IgD-negative memory B cell (primary cell): ENCODE measurements around the gene CUEDC2. TPM values are rescaled to one million over a fixed set of nuclear protein-coding genes. Genes with fewer than 3 reads are reported as not detected.

Experiments
- H3K27ac Mint-ChIP-seq, 3 donors: one replicate each; pipeline ENCODE4 v1.8.0; 2020 to 2022; ENCODE audit warnings: mild to moderate bottlenecking in 3 of 3, mixed read lengths in 3 of 3, moderate library complexity in 1 of 3
- H3K27me3 Mint-ChIP-seq: one replicate; pipeline ENCODE4 v1.8.0; 2021; ENCODE audit warnings: mixed read lengths
- H3K36me3 Mint-ChIP-seq: one replicate; pipeline ENCODE4 v1.8.0; 2020; ENCODE audit warnings: mild to moderate bottlenecking, mixed read lengths
- H3K4me1 Mint-ChIP-seq, 3 donors: one replicate each; pipeline ENCODE4 v1.8.0; 2020 to 2022; ENCODE audit warnings: mixed read lengths in 3 of 3, mild to moderate bottlenecking in 1 of 3
- H3K4me3 Mint-ChIP-seq, 4 donors: one replicate each; pipeline ENCODE4 v1.8.0; 2020 to 2022; ENCODE audit warnings: mild to moderate bottlenecking in 4 of 4, mixed read lengths in 4 of 4, moderate library complexity in 3 of 4
- H3K9me3 Mint-ChIP-seq, 3 donors: one replicate each; pipeline ENCODE4 v1.8.0; 2020 to 2021; ENCODE audit warnings: mixed read lengths in 3 of 3, mild to moderate bottlenecking in 1 of 3
- polyA plus RNA-seq: library from polyadenylated mRNA; unstranded; fragments of 300-500 nt; fragmentation: Illumina TruSeq; gene quantifications from one replicate; pipeline ENCODE4 v1.2.3, GENCODE V29; 2021

The CUEDC2 gene
- polyA plus RNA-seq, 1 donor from 2014 or later: 51.8 TPM

DNA sequence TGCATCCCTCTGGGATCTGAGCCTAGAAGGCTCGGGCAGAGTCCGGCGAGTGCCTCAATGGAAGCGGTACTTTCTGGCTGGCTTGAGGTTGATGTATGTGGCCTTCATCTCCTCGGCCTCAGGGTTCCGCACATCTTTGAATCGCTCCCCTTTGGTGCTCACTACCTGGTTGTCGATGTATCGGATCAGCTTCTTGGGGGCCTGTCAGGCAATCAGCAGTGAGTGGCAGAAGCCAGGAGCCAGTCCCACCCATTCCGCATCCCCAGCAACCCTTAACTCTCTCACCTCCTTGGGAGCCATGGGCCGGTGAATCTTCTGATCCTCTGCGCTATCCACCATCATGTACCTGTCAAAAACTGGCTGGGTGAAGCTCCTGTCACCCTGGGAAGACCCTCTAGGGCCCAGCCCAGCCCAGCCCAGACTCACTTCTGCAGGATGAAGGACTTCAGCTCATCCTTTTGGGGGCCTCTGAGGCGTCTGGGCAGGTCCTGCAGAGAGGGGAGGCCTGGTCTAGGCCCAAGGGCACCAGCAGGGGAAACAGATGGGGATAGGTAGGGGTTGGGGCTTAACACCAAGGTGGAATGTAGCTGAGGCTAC is 8.9 kb downstream of the CUEDC2 start:
- H3K27ac Mint-ChIP-seq: peak overlapping the region in 1 of 3 donors; percentile 72
- H3K27me3 Mint-ChIP-seq: peaks cover 8% of the 10 kb centered on the region
- H3K4me3 Mint-ChIP-seq: peak overlapping the region; percentile 48 to 97 (median 80)
- no peaks in the 10 kb centered on the region for H3K36me3 Mint-ChIP-seq
- H3K9me3 Mint-ChIP-seq: no peaks in the 10 kb centered on the region
- H3K4me1 Mint-ChIP-seq: peaks cover 13 to 21% (median 18%) of the 10 kb centered on the region in 3 donors

DNA sequence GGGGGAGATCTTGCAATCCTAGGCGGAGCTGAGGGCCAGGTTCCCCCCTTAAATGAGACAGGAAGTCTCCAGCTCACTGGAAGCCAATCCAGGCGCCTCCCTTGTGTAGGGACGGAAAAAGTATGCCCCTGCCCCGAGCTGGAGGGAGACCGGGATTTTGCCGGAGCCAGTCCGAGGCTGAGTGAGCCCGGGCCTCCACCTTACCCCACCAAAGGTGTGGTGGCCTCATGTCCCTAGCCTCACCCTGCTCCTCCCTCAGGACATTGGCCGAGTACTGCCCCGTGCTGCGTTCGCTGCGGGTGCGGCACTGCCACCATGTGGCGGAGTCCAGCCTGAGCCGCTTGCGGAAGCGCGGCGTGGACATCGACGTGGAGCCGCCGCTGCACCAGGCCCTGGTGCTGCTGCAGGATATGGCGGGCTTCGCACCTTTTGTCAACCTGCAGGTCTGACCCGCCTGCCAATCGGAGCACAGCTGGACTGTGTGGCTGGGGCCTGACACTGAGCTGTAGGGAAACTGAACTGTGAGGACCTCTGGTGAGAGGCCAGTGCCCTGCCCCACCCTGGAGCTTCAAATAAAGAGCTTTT is 9.7 kb downstream of the CUEDC2 start:
- Mint-ChIP-seq H3K27me3 (peaks cover 14% of the 10 kb centered on the region), H3K4me3 (peak overlapping the region; percentile 87 to 100 (median 96)), H3K36me3 (no peaks in the 10 kb centered on the region), H3K27ac (peak overlapping the region; percentile 57 to 92 (median 88)), H3K9me3 (no peaks in the 10 kb centered on the region), H3K4me1 (peaks cover 15 to 22% (median 18%) of the 10 kb centered on the region in 3 donors)

DNA sequence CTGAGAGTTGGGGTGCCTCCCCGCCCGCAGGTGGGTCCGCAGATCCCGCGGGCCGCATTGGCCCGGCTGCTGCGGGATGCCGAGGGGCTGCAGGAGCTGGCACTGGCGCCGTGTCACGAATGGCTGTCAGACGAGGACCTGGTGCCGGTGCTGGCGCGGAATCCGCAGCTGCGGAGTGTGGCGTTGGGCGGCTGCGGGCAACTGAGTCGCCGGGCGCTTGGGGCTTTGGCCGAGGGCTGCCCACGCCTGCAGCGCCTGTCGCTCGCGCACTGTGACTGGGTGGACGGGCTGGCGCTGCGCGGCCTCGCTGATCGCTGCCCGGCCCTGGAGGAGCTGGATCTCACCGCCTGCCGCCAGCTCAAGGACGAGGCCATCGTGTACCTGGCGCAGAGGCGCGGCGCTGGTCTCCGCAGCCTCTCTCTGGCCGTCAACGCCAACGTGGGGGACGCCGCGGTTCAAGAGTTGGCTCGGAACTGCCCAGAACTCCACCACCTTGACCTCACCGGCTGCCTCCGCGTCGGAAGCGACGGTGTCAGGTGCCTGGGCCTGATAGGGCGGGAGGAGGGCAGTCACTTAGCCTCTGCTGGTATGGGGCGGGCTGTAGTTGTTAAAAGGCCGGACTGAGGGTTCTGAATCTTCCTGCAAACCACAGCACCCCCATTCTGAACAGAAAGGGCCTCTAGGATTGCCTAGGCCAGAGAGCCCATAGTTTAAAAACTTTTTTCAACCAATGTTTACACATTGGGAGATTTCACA is 10.4 kb downstream of the CUEDC2 start:
- H3K9me3 Mint-ChIP-seq: no peaks in the 10 kb centered on the region
- peak overlapping the region; percentile 95 to 100 (median 98) for H3K4me3 Mint-ChIP-seq
- peak overlapping the region; percentile 57 to 95 (median 88) for H3K27ac Mint-ChIP-seq
- H3K27me3 Mint-ChIP-seq: peaks cover 20% of the 10 kb centered on the region
- H3K4me1 Mint-ChIP-seq: peaks cover 15 to 20% (median 18%) of the 10 kb centered on the region in 3 donors
- H3K36me3 Mint-ChIP-seq: no peaks in the 10 kb centered on the region

DNA sequence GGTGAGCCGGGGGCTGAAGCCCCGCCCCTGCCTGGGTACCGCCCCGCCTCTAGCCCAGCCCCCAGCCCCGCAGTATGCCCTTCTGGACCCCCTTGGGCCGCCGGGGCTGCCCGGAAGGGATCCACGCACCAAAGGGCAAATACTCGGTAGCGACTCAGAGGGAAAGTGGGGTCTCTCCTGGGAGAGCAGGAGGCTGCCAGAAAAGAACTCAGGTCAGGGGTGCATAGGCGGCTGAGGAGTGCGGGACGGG is 10.9 kb downstream of the CUEDC2 start:
- Mint-ChIP-seq H3K36me3 (no peaks in the 10 kb centered on the region), H3K9me3 (no peaks in the 10 kb centered on the region), H3K4me3 (peak overlapping the region; percentile 95 to 100 (median 98)), H3K27ac (peak overlapping the region; percentile 88 to 95 (median 94)), H3K27me3 (peaks cover 21% of the 10 kb centered on the region), H3K4me1 (peaks cover 15 to 20% (median 17%) of the 10 kb centered on the region in 3 donors)

DNA sequence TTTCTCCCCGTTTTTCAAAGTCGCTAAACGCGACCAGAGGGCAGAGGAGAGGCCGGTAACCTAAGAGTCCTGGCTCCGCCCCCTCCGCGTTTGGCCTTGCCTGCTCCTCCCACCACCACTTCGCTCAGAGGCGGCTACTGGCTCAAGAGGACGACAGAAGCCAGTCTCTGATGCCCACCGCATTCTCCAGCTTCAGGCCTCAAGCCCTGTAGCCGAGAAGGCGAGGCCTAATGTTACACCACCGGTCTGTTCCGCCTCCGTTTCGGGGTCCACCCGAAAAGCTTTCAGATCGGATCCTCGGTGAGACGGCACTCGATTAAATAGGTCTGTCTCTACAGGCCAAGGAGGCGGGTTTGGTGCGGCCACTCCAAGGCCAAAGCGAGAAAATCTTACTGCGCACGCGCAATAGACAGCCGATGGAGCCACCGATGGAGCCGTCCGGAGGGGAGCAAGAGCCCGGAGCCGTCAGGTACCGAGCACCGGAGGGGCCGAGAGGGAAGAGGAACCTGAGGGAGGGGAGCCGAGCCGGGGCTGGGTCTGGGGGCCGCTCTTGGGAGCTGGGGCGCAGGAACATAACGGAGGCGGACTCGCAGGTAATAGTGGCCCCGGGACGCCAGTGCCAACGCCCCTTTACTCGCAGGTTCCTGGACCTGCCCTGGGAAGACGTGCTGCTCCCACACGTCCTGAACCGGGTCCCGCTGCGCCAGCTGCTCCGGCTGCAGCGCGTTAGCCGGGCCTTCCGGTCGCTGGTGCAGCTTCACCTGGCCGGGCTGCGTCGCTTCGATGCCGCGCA is 11.5 kb downstream of the CUEDC2 start, which contains the start of gene FBXL15:
FBXL15 (plus strand) TSS at position 123 of the 793 bp plus-strand sequence; CDS start at position 417, 294 bp downstream.
- Mint-ChIP-seq H3K9me3 (no peaks in the 10 kb centered on the region), H3K27ac (peak within 1 kb of the TSS; percentile 94 to 98 (median 95)), H3K36me3 (no peaks in the 10 kb centered on the region), H3K4me3 (peak within 1 kb of the TSS; percentile 95 to 100 (median 98)), H3K4me1 (peaks cover 12 to 20% (median 17%) of the 10 kb centered on the region in 3 donors), H3K27me3 (peaks cover 22% of the 10 kb centered on the region)

DNA sequence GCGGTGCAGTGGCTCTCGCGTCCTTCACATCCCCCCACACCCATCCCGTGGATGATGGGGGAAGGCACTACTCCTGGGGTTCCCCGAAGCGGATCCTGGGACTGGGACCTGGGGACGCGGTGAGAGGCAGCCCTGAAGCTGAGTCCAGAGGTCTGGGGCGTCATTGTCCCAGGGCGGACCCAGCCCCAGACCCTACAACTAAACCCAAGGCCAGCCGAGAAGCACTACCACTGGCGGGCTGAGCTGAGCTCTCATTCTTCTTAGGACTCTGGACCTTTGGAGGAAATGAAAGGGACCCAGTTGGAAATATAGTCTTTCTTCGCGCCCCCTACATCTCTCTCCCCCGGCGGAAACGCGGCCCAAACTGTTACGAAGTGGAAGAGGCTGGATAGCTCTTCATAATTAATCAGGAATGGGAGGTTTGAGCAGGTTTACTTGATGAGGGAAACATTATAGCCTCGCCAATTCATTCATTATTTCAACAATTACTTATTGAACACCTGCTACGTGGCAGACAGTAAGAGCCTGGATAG is 12.1 kb downstream of the CUEDC2 start:
- Mint-ChIP-seq H3K4me3 (peak overlapping the region; percentile 95 to 100 (median 98)), H3K27me3 (peaks cover 23% of the 10 kb centered on the region), H3K9me3 (no peaks in the 10 kb centered on the region), H3K36me3 (peaks cover 2% of the 10 kb centered on the region), H3K27ac (peak overlapping the region; percentile 94 to 98 (median 95)), H3K4me1 (peaks cover 10 to 20% (median 17%) of the 10 kb centered on the region in 3 donors)

DNA sequence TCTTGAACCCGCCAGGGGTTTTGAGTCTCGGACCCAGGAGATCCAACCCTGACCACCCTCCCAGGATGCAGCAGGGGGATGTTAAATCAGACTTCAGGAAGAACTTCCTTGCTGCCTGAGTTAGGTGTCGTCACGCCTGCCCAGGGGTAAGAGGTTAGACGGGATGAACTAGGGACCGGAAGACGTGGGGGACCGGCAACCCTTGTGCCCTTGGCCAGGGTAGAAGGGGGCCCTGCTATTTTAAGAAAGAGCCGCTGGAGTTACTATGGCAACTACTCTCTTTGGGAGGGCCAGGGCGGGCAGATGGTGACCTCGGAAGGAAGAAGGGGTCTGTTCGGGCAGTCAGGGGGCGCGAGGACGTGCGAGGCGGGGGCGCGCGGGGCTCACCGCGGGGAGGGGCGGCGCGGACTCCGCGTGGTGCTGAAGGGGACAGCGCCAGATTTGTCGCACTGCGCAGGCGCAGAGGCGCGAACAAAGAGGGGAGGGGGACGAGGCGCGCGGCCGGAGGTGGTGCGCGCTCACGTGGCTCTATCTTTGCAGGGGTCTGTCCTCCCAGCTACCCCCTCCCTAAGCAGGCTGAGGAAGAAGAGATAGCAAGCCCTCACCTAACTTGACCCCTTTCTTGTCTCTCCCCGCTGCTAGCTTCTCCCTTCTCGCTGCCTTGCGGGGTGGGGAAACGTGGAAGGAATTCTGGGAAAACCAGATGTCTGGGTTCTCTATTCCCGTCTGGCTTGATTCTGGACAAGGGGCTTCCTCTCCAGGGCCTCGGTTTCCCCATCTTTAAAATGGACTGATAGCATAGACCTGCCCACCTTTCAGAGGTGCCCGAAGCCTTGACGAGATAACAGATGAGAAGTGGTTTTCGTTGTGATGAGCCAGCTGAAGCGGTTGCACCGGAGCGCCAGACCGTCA is 12.8 kb downstream of the CUEDC2 start:
- H3K4me1 Mint-ChIP-seq: peaks cover 10 to 20% (median 14%) of the 10 kb centered on the region in 3 donors
- H3K9me3 Mint-ChIP-seq: no peaks in the 10 kb centered on the region
- peaks cover 2% of the 10 kb centered on the region for H3K36me3 Mint-ChIP-seq
- H3K27me3 Mint-ChIP-seq: peaks cover 24% of the 10 kb centered on the region
- H3K4me3 Mint-ChIP-seq: peak overlapping the region; percentile 68 to 99 (median 96)
- H3K27ac Mint-ChIP-seq: peak overlapping the region in 2 of 3 donors; percentile 83 to 95

DNA sequence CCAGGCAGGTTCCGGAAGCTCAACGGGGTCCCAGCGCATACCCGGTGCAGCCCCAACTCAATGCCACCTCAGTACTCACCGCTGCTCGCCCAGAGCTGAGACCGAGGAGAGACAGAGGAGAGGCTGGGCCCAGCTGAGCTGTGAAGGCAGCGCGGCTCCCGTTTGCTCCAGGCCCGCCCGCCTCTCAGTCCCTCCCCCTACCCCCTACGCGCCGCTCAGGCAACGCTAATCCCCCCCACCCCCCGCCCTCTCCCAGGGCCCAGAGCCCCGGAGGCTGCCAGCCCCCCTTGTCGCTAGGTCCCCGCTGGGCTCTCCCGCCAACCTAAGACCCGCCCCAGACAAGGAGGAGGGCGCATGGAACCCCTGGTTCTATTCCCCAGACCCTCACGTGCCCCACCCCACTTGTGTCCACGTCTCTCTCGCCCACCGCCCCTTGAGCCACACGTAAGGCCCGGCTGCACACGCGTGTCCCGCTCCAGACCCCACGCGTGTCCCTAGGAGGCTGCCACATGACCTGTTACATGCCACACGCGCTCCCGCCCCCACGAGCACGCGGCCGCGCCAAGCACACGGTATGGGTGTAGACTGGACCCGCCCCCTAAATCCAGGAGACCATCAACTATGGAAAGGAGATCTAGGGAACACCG is 13.6 kb downstream of the CUEDC2 start, which contains the start of gene PSD:
PSD (minus strand) TSS at position 164 of the 647 bp plus-strand sequence. CDS start 1,747 bp downstream, outside the sequence.
- Mint-ChIP-seq H3K4me3 (peak within 1 kb of the TSS; percentile 48 to 99 (median 82)), H3K27ac (peak within 1 kb of the TSS in 2 of 3 donors; percentile 83 to 95), H3K9me3 (no peaks in the 10 kb centered on the region), H3K27me3 (peaks cover 27% of the 10 kb centered on the region), H3K4me1 (peaks cover 10 to 20% (median 12%) of the 10 kb centered on the region in 3 donors), H3K36me3 (peaks cover 2% of the 10 kb centered on the region)

DNA sequence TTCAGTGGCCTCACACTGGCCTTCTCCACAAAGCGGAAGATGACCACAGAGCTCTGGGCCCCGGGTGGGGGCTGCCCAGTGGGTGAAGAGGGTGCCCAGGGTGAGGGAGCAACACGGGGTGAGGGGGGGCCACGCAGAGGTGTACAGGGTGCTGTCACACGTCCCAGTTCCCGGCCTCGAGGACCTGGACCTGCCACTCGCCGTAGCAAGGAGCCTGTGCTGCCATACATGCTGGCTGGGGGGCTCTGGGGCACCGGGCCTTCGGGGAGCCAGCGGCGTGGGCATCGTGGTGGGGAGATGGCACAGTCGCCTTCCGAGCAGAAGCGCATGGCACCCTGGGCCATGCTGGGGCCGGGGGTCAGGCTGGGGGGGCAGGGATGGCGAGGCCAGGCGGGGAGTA is 15.7 kb downstream of the CUEDC2 start:
- H3K27me3 Mint-ChIP-seq: peaks cover 38% of the 10 kb centered on the region
- no peak overlapping the region for H3K4me3 Mint-ChIP-seq
- H3K4me1 Mint-ChIP-seq: peaks cover 10 to 17% (median 12%) of the 10 kb centered on the region in 3 donors
- H3K9me3 Mint-ChIP-seq: no peaks in the 10 kb centered on the region
- H3K36me3 Mint-ChIP-seq: peaks cover 2% of the 10 kb centered on the region
- no peak overlapping the region for H3K27ac Mint-ChIP-seq

DNA sequence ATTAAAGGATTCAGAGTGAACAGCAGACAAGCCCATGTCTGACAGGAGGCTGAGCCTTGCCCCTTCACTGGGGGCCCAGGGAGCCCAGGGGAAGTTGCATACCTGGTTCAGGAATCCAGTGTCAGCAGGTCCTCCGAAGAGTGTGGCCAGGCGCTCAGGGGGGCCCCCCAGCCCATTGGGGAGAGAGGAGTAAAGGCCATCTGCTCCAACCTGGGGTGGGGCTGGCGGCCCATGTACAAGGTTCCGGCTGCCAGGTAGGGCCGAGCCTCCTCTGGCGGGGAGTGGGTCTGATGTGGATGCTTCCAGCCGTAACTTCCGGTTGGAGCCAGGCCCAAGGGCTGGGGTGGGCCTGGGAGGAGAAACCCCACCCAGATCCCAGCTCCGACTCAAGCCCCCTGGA is 16.1 kb downstream of the CUEDC2 start:
- peaks cover 10 to 18% (median 13%) of the 10 kb centered on the region in 3 donors for H3K4me1 Mint-ChIP-seq
- H3K4me3 Mint-ChIP-seq: peak overlapping the region in 1 of 4 donors; percentile 41
- peak overlapping the region in 1 of 3 donors; percentile 84 for H3K27ac Mint-ChIP-seq
- no peaks in the 10 kb centered on the region for H3K9me3 Mint-ChIP-seq
- H3K27me3 Mint-ChIP-seq: peaks cover 41% of the 10 kb centered on the region
- peaks cover 2% of the 10 kb centered on the region for H3K36me3 Mint-ChIP-seq

DNA sequence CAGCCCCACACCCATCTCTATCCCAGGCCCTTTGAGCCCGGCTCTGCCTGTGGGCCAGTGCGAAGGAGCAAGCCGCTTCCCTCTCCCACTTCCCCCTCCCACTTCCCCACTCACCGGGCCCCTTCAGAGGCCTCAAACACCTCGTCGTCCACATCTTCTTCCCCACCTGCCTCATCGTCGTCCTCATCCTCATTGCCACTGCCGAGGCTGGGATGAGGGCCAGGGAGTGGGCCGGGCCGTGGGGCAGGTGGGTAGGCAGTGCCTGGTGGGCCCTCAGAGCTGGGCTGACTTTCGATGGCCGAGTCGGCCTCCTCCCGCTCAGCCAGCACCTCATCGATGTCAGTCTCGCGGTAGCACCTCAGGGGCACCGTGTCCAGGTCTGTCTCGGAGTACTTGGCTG is 17.6 kb downstream of the CUEDC2 start:
- Mint-ChIP-seq H3K27ac (no peak overlapping the region), H3K9me3 (no peaks in the 10 kb centered on the region), H3K4me3 (peak overlapping the region in 1 of 4 donors; percentile 22), H3K4me1 (peaks cover 4 to 17% (median 13%) of the 10 kb centered on the region in 3 donors), H3K36me3 (peaks cover 5% of the 10 kb centered on the region), H3K27me3 (peaks cover 47% of the 10 kb centered on the region)

DNA sequence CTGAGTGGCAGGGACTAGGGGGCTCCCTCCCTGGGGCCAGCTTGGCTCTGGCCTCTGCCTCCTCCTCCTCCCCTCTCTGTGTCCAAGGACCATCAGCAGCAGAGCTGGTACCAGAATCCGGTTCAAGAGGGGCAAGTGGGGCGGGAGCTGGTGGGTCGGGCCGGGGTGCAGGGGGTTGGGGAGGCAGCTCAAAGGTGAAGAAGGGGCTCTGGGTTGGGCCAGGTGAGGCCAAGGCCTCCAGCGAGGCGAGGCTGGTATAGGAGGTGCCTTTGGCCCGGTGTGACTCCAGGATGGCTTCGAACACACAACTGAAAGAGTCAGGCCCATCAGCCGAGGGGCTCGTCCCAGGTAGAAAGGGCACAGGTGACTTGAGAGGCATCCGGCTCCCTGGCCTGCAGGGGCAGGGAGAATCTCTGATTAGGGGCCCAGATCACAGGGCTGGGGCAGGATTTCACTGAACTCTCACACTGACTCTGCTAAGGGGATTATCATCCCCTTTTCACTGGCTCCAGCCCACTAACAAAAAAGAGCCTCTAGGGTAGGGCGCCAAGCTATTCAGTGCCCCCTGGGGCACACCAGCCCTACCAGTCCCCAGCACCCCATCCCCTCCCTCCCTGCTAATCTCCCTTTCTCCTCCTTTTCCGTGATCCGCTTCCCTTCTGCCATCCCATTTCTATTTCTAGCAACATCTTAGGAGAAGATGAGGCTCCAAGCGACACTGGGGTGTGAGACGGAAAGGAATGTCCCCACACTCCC is 18.4 kb downstream of the CUEDC2 start:
- Mint-ChIP-seq H3K4me1 (peaks cover 7 to 20% (median 14%) of the 10 kb centered on the region in 3 donors), H3K9me3 (no peaks in the 10 kb centered on the region), H3K36me3 (peaks cover 5% of the 10 kb centered on the region), H3K27me3 (peaks cover 50% of the 10 kb centered on the region), H3K4me3 (peak overlapping the region in 1 of 4 donors; percentile 22), H3K27ac (peak overlapping the region in 1 of 3 donors; percentile 49)
